ENCODE results near the gene TUSC2. TPM values are rescaled to one million over a fixed set of nuclear protein-coding genes. Genes with fewer than 3 reads are reported as not detected.

TUSC2 gene
- polyA plus RNA-seq, 1 donor: 22.0 TPM

DNA sequence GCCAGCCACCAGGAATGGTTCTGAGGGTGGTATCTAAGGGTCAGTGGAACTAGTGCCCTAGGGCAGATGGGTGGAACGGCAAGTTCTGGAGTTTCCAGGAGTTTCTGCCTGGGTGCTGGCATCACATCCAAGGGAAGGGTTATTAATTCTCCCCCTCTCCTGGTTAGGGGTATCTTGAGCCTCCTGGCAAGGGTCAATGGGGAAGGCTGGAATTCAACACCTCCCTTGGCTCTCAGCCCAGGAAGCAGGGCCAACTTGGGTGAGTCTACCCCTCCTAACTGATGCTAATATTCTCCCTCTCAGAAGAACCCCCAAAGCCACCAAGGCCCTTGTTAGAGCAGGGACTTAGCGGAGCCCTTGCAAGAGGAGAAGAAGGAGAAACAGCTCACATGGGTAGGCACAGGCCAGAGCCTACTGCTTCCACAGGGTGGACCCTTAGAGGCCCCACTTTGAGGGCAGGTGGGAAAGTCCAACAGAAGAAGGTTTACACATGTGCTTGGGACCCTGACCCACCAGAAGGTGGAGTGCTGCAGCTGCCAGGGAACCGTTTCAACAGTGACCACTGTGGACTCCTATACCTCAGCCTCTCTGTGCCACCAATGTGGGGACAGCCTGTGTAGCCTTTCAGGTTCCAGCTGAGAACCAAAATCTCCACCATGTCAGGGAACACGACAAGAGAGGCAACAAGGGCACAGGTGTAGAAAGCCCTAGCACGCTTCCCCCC lies 28.0 kb upstream of the TUSC2 start:
- no peak for DNase-seq

DNA sequence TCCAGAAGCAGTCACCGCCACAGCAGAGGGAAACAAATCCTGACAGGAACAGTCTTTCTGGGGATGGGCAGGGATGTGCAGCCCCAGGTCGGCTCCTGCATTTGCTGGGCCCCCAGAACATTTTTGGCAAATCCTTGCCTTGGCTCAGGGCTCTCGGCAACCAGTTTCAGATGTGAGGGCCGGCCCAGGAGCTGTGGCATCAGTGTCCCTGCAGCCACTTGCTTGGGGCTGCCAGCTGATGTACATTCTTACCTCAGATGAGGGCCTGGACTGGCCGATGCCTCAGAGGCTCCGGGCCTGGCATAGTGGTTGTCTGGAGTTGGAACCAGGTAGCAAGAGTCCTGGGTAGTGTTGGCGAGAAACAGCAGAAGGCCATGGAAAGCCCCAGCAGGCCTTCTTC lies 26.8 kb upstream of the TUSC2 start:
- DNase-seq: no peak

DNA sequence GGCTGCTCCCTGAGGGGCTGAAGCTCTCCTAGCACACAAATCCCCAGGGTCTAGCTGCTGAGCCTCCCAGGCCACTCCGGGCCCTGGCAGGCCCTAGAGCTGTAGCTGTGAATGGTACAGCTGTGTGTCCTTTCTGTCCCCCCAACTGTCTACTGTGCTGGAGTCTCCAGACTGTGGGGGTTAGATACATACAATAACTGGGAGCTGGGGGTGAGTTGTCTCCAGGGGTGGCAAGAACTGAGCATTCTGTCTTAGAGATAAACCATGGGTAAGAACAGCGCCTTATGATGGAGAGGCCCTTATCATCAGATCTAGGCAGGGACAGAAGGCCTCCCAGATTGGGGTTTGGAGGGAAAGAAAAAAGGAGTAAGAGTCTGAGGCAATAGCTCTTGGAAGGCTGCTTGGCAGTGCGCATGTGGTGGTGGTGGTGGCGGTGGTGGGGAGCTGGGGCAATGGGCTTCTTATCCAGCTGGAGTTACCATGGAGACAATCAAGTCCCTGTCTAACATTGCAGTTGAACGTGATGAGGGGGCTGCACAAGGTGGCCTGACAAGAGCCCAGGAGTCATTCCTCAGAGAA lies 26.3 kb upstream of the TUSC2 start:
- no peak for DNase-seq

DNA sequence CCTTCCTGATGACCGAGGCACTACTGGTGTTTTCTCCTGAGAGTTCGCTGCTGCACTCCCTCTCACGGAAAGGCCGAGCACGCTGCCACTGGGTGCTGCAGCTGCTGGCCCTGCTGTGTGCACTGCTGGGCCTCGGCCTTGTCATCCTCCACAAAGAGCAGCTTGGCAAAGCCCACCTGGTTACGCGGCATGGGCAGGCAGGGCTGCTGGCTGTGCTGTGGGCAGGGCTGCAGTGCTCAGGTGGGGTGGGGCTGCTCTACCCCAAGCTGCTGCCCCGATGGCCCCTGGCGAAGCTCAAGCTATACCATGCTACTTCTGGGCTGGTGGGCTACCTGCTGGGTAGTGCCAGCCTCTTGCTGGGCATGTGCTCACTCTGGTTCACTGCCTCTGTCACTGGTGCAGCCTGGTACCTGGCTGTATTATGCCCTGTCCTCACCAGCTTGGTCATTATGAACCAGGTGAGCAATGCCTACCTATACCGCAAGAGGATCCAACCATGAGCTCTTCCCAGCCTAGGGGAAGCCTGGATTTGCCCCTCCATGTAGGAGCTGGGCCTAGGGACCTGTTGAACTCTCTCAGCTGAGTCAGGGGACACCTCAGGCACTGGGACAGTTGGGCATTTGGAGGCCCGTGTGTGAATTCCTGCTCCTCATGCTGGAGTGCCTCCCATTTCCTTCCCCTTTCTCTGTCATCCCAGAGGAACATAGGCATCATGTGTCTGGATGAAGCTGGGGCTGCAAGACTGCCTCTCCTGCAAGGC lies 25.4 kb upstream of the TUSC2 start:
- DNase-seq: no peak

DNA sequence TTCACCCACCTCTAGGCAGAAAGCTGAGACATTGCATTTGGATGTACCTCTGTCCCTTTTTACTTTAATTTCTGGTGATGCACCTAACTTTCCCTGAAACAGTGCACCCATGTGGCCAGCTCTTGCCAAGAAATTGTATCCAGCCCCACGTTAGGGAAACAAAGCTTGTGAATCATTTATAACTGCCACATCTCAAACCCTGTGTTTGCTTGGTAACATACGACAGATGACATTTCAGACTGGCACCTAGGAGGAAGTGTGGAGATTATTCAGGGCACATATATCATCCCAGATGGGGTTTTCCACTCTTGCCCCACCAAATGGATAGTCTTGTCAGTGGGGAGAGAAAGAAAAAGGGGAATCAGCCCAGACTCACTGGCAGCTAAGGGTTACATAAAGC lies 24.8 kb upstream of the TUSC2 start:
- DNase-seq: no peak

- no peak for DNase-seq
These were observed 23.3 kb upstream of the TUSC2 start for GRCh38 chr3:50351323-50351697.

DNA sequence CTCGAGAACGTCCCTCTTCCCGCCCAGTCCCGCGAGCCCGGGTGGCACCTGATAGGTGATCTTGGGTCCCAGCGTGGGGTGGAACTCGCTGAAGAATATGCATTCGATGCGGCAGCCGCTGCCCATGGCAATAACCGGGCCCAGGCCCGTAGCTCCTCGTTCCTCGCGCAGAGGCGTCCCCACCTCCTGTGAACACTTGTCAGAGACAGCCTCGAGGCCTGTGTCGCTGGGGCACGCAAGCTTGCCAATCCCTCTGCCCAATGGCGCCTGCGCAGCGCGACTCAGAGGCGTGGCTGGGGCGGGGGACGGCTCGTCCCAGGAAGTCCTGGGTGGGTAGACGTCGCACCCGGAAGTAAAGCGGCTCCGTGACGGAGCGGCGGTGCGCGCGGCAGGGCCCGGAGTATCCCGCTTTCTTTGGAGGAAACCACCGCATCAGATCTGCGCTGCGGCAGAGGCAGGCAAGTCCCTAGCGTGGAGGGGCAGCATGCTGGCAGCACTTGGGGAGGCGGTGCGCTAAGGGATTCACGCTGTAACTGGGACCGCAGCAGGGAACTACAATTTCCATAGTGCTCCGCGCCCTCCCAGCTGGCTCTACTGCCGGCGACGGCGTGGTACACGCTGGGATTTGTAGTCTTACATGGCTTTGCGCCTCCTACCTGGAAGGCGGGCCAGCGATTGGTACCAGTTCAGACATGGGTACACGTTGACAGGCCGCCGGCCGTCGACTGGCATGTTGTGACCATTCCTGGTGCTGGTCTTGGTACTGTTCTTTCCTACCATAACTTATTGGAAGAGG lies 22.7 kb upstream of the TUSC2 start, which contains the start of the genes CYB561D2 and NPRL2:
Gene CYB561D2 (plus strand): TSS at position 336 of the 796 bp plus-strand sequence. CDS start 572 bp downstream, outside the sequence.
Gene NPRL2 (minus strand): TSS at position 249 of the 796 bp plus-strand sequence. CDS start 123 bp downstream, at position 126.
- peak; percentile 91 for DNase-seq

DNA sequence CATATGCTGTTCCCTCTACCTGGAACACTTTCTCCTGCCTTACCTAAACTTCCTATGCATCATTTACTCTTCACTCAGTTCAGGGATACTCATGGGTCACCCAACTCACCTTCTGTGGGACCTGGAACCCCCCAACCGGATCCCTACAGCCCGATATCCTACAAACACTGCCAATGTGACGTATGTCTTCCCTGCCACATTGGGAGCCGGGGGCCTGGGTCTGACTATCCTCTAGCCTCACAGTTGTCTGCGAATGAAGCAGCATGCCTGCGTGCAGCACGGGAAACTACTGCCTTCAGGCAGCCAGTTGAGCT lies 22.1 kb upstream of the TUSC2 start:
- DNase-seq: no peak

DNA sequence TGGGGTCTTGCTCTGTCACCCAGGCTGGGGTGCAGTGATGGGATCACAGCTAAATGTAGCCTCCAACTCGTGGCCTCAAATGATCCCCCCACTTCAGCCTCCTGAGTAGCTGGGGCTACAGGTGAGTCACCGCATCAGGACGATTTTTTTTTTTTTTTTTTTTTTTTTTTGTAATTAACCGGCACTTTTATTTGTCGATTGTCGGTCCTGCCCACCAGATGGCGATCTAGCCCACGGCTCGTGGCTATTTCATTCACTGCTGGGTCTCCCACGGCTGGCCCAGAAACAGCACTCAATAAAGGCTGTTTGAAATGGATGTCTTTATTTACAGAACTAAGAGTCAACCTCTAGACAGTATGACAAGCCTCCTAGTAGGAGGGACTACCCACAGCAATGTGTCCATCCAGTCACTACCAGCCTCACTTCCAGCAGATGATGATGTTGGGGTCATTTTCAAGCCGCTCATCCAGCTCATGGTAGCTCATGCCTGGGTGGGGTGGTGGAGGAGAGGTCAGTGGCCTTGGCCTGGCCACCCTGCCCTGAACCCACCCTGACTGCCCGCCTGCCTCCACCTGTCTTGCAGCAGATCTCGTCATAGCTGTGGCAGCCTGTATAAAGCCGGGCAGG lies 19.3 kb upstream of the TUSC2 start:
- no peak for DNase-seq

GRCh38 chr3:50345586-50346234 lies 17.7 kb upstream of the TUSC2 start, which contains the start of gene ZMYND10:
TSS of gene ZMYND10 (minus strand) at chr3:50345732. CDS start at chr3:50345579, 153 bp downstream.
- no peak for DNase-seq

GRCh38 chr3:50345008-50345407 lies 17.0 kb upstream of the TUSC2 start:
- DNase-seq: no peak

GRCh38 chr3:50342813-50343633 lies 15.0 kb upstream of the TUSC2 start:
- DNase-seq: no peak

- DNase-seq: no peak
These were observed 14.1 kb upstream of the TUSC2 start for GRCh38 chr3:50341996-50342650.

GRCh38 chr3:50341537-50341936 lies 13.5 kb upstream of the TUSC2 start:
- no peak for DNase-seq

- no peak for DNase-seq
These were observed 12.7 kb upstream of the TUSC2 start, which contains the start of gene RASSF1 for GRCh38 chr3:50340448-50341329. TSS of gene RASSF1 (minus strand) at chr3:50340836. CDS start at chr3:50340805, 31 bp downstream.

DNA sequence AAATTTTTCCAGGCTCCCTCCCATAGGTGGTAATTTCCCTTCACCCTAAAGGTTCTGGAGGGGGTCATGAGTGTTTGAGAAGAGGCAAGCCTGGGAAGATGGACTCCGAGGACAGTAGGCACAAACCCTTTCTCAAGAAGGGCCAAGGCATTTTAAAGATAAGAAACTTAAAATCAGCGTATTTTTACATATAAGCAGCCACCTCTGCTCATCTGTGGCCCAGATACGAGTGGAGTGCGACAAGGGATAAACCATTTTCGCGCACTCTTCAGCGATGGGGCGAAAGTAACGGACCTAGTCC lies 12.1 kb upstream of the TUSC2 start:
- no peak for DNase-seq

- no peak for DNase-seq
These were observed 11.6 kb upstream of the TUSC2 start for GRCh38 chr3:50339485-50340146.

DNA sequence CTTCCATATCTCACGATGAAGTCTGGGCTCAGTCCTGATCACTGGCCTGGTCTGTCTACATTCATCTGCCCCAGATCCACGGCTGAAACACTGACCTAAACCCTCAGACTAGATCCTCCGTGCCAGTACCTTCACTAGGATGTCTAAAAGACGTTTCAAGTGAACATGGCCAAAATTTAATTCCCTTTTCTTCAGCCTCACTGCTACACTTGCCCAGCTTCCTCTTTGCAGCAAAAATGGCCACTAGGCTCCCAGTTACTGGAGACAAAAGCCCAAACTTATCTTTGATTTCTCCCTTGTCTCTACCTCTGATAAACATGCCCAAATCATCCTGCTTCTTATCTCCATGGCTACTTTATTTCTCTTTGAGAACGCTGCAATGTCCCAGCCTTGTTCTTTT lies 10.9 kb upstream of the TUSC2 start:
- no peak for DNase-seq

Data from left kidney (tissue), 2 donors.